ENCODE results near the gene ALS2CL. TPM values are rescaled to one million over a fixed set of nuclear protein-coding genes. Genes with fewer than 3 reads are reported as not detected.

Gene ALS2CL
- total RNA-seq, 2 experiments from 2014 or later, result 15.5 to 16.6 TPM

DNA sequence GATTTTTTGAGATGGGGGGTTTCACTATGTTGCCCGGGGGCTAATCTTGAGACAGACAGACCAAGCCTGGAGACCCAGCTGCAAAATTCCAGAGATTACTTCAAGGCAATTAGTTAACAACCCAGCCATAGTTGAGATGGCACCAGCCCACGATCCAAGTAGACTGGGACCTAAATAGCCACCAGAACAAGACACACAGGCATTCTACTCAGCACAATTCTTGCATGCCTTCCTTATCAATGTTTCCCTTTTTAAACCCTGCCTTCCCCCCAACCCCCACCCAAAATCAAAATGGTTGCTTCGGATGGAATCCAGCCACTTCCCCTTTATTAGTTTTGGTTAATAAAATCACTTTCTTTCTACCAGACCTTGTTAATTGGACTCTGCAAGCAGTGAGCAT, 52.6 kb downstream of the ALS2CL start:
- Mint-ChIP-seq H3K27me3 (peaks cover 20% of the 10 kb centered on the region), H3K9me3 (peaks cover 9% of the 10 kb centered on the region), H3K4me3 (no peak overlapping the region), H3K36me3 (ENCODE audit: low read depth) (no peaks in the 10 kb centered on the region), H3K4me1 (no peaks in the 10 kb centered on the region), H3K27ac (no peak overlapping the region)
- POLR2A ChIA-PET, result no interaction called here
- DNase-seq, result no peak
- CTCF ChIA-PET, result no interaction called here

DNA sequence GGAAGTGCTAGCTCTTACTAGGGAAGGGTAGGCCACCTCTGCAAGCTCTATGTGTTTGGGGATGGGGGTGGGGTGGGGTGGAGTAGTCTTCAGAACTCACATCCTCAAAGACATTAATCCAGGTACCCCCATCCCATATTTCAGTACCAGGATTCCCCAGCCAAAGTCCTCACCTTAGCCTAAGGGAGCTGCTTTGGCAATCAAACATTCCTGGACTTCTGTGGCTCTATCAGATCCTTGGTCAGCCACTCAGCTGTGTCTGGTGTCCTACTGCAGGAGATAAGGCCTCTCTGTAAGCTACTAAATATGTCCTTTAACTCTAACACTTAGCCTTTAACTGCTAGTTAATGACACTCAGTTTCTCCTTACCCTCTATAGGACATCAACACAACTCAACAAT, 54.3 kb downstream of the ALS2CL start:
- H3K4me1 Mint-ChIP-seq, result peaks cover 7% of the 10 kb centered on the region
- CTCF ChIA-PET, result interaction anchor here (1.7 kb wide), 1 partner anchor 10 kb away, joined by 4 read pairs; no protein-coding TSS in a partner anchor
- peaks cover 9% of the 10 kb centered on the region for H3K9me3 Mint-ChIP-seq

DNA sequence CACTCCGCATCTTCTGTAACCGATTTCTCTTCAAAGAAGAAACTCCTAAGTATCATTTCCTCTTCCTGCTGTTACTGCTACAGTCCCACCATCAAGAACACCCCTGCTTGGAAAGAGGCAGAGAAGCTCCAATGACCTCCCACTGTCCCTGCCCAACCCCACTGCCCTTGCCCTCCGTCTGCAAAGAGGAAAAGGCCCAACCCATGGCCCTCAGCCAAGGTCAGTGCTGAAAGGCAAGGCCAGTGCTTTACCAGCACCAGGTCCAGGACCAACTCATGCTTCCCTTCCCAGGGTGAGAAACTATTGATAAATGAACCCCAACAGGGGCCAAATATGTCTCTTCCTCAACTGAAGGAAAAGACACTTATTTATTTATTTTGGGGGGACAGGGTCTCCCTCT, 58.6 kb downstream of the ALS2CL start:
- CTCF ChIA-PET, result interaction anchor here (1.0 kb wide), 1 partner anchor 147 kb away, joined by 3 read pairs; no protein-coding TSS in a partner anchor

More for the DNA sequence above, 54.3 kb downstream of the ALS2CL start:
- POLR2A ChIA-PET, result no interaction called here
- Mint-ChIP-seq H3K4me3 (no peak overlapping the region), H3K36me3 (ENCODE audit: low read depth) (no peaks in the 10 kb centered on the region), H3K27ac (no peak overlapping the region), H3K27me3 (peaks cover 20% of the 10 kb centered on the region)
- DNase-seq, result no peak

DNA sequence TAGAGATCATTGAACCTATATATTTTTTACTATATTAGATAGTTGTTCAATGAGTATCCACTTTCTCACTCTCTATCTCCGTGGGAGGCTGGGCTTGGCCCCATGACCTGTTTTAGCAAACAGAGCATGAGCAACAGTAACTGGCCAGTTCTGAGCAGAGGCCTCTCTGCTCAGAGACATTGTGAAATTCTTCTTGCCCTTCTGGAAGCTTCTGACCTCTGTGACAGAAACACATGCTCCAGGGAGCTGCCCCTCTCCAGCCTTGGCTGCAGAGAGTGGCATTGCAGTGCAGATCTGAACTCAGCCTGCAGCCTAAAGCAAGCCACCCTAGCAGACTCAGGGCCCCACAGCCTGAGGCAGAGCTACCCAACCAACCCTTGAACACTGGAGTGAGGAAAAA, 60.7 kb downstream of the ALS2CL start:
- ChIA-PET POLR2A (no interaction called here), CTCF (interaction anchor here (2.0 kb wide), 1 partner anchor 144 kb away, joined by 14 read pairs; no protein-coding TSS in a partner anchor)
- DNase-seq, result no peak
- H3K9me3 Mint-ChIP-seq, result no peaks in the 10 kb centered on the region
- H3K36me3 Mint-ChIP-seq (ENCODE audit: low read depth), result no peaks in the 10 kb centered on the region
- no peak overlapping the region for H3K27ac Mint-ChIP-seq
- peaks cover 28% of the 10 kb centered on the region for H3K4me1 Mint-ChIP-seq
- H3K27me3 Mint-ChIP-seq, result peaks cover 3% of the 10 kb centered on the region
- H3K4me3 Mint-ChIP-seq, result no peak overlapping the region

More for the DNA sequence above, 58.6 kb downstream of the ALS2CL start:
- H3K27me3 Mint-ChIP-seq, result peaks cover 3% of the 10 kb centered on the region
- POLR2A ChIA-PET, result no interaction called here
- no peak for DNase-seq
- H3K36me3 Mint-ChIP-seq (ENCODE audit: low read depth), result no peaks in the 10 kb centered on the region
- no peak overlapping the region for H3K4me3 Mint-ChIP-seq
- no peak overlapping the region for H3K27ac Mint-ChIP-seq
- H3K4me1 Mint-ChIP-seq, result peaks cover 15% of the 10 kb centered on the region
- no peaks in the 10 kb centered on the region for H3K9me3 Mint-ChIP-seq

DNA sequence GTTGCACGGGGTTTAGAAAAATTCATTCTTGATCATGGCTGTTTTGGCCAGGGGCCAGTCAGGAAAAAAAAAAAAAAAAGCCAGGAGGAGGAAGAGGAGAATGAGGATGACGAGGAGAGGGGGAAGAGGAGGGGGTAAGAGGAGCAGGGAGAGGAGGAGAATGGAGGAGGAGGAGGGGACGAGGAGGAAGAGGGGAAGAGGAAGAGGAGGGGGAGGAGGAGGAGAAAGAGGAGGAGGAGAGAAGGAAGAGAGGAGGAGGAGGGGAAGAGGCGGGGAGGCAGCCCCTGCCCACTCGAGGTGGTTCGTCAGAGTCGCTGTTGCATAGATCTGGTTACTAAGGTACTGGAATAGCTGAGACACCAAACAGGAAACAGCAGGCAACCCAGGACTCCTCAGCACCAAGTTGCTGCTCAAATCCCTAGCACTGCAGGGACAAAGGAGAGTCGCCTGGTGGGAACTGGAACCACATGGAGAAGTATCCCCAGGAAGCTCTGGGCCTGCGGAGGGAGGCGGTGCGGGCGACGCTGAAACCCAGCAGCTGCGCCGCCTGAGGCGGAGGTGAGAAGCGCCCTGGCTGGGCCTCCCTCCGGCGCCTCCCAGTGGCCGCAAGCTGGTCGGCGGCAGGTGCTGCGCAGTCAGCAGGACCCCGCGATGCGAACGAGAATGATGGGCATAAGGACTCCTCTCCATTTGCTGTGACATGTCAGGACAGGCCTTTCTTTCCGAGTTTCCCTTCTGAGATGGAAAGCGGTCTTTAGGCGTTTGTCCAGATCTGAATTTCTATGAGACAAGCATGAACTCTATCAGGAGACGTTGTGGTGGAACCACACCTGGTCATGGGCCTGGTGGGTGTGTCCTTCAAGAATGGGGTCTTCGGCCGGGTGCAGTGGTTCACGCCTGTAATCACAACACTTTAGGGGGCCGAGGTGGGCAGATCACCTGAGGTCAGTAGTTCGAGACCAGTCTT, 63.6 kb downstream of the ALS2CL start:
- Mint-ChIP-seq H3K27ac (peak overlapping the region; percentile 74), H3K27me3 (peaks cover 4% of the 10 kb centered on the region), H3K4me3 (no peak overlapping the region), H3K9me3 (no peaks in the 10 kb centered on the region), H3K36me3 (ENCODE audit: low read depth) (no peaks in the 10 kb centered on the region), H3K4me1 (peaks cover 26% of the 10 kb centered on the region)
- POLR2A ChIA-PET, result interaction anchor here (0.6 to 0.7 kb wide), 2 partner anchors 141 kb away, joined by 3 to 11 read pairs; no protein-coding TSS in a partner anchor
- peak; percentile 78 for DNase-seq
- CTCF ChIA-PET, result interaction anchor here (0.6 to 4.9 kb wide), 18 partner anchors 9 to 186 kb away, joined by 3 to 67 read pairs (median 4); no protein-coding TSS in a partner anchor

DNA sequence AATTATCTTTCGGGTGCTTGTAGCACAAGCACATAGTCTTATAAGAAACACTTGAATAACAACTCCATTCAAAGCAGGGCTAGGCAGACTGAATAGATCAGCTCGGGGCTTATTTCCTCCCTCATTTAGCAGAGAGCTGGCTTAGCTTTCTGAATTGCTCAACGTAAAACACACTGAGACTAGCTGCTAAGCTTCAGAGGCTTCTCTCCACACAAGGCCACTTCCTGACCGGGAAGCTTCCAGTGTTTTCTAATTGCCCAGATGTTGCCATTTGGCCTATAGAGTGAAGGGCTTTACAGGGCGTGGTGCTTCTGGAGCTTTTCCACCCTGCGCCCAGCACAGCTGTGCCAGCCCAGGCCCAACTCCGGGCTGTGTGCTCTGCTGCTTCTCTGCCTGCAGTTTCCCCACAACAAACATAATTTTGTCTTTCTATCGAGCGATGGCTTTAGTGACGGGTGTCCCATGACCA, 64.5 kb downstream of the ALS2CL start:
- Mint-ChIP-seq H3K4me3 (no peak overlapping the region), H3K36me3 (ENCODE audit: low read depth) (no peaks in the 10 kb centered on the region), H3K4me1 (peaks cover 19% of the 10 kb centered on the region), H3K27me3 (peaks cover 5% of the 10 kb centered on the region), H3K27ac (peak overlapping the region; percentile 74), H3K9me3 (no peaks in the 10 kb centered on the region)
- ChIA-PET POLR2A (interaction anchor here (0.6 kb wide), 1 partner anchor 140 kb away, joined by 11 read pairs; no protein-coding TSS in a partner anchor), CTCF (interaction anchor here (0.6 to 4.9 kb wide), 11 partner anchors 10 to 146 kb away, joined by 3 to 67 read pairs (median 4); no protein-coding TSS in a partner anchor)
- DNase-seq, result no peak

DNA sequence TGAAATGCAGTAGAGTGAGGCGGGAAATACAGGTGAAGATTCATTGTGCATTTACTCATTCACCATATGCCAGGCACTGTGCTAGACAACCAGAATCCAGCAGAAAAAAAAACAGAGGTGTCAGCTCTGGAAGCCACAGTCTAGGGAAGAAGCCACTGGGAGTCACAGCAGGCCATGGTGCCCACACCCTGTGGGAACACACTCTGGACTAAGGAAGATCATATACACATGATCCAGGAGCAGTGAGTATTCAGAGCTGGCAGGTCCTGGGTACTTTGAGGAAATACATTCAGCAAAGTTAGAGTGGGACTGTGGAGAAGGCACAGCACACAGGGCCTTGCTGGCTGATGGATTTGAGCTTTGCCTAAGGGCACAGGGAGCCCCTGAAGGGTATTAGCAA, 66.4 kb downstream of the ALS2CL start:
- no peak overlapping the region for H3K4me3 Mint-ChIP-seq
- no peaks in the 10 kb centered on the region for H3K36me3 Mint-ChIP-seq (ENCODE audit: low read depth)
- CTCF ChIA-PET, result interaction anchor here (1.1 to 4.9 kb wide), 2 partner anchors 138 to 150 kb away, joined by 3 to 67 read pairs; no protein-coding TSS in a partner anchor
- no peak for DNase-seq
- H3K27me3 Mint-ChIP-seq, result peaks cover 14% of the 10 kb centered on the region
- no peaks in the 10 kb centered on the region for H3K9me3 Mint-ChIP-seq
- POLR2A ChIA-PET, result no interaction called here
- H3K27ac Mint-ChIP-seq, result no peak overlapping the region
- H3K4me1 Mint-ChIP-seq, result peaks cover 19% of the 10 kb centered on the region

DNA sequence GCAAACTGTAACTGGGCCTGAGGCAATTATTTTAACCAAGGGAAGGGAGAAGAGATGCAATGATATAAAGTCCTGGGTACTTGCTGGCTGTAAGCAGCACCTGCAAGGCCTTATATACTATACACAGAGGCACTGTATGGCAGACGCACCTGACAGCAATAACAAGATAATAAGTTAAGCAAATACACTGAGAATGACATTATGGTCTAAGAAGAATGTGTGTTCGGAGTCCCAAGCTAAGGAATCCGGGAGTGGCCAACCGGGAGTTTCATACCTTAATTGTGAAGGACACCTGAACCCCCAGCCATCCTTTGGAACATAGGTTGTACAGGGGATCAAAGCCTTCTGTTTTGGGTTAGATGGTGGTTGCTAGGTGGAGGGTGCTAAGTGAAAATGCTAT, 67.4 kb downstream of the ALS2CL start:
- H3K4me1 Mint-ChIP-seq, result peaks cover 19% of the 10 kb centered on the region
- H3K36me3 Mint-ChIP-seq (ENCODE audit: low read depth), result no peaks in the 10 kb centered on the region
- no peaks in the 10 kb centered on the region for H3K9me3 Mint-ChIP-seq
- H3K27me3 Mint-ChIP-seq, result peaks cover 18% of the 10 kb centered on the region
- no peak overlapping the region for H3K27ac Mint-ChIP-seq
- DNase-seq, result no peak
- ChIA-PET POLR2A (no interaction called here), CTCF (interaction anchor here (1.4 kb wide), 1 partner anchor 137 kb away, joined by 6 read pairs; no protein-coding TSS in a partner anchor)
- no peak overlapping the region for H3K4me3 Mint-ChIP-seq

DNA sequence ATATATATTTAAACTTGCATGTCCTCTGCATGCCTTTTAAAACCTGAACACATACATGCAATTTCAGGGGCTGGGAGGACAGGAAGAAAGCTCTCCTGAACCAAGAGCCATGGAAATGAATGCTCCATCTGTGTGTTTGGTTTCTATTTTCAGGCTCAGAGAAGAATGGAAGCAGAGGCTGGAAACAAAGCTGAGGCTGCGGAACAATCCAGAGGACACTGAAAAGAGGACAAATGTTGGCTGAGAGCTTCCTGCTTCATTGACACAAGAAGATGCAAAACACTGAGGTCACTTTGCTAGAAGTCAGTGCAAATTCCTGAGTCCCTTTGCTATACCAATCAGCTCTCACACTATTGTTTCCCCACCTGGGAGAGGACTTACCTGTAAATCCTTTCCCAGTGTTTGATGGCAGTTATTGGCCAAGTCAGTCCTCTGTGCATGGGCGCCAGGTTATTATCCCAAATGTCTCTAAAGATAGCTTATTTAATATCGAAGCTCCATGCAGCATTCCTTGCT, 68.4 kb downstream of the ALS2CL start:
- Mint-ChIP-seq H3K36me3 (ENCODE audit: low read depth) (no peaks in the 10 kb centered on the region), H3K9me3 (no peaks in the 10 kb centered on the region), H3K4me3 (no peak overlapping the region), H3K27me3 (peaks cover 24% of the 10 kb centered on the region), H3K27ac (no peak overlapping the region), H3K4me1 (peaks cover 15% of the 10 kb centered on the region)
- DNase-seq, result no peak
- ChIA-PET CTCF (interaction anchor here (0.5 to 1.4 kb wide), 4 partner anchors 21 to 1650 kb away, joined by 3 to 6 read pairs (median 4); no protein-coding TSS in a partner anchor), POLR2A (no interaction called here)

DNA sequence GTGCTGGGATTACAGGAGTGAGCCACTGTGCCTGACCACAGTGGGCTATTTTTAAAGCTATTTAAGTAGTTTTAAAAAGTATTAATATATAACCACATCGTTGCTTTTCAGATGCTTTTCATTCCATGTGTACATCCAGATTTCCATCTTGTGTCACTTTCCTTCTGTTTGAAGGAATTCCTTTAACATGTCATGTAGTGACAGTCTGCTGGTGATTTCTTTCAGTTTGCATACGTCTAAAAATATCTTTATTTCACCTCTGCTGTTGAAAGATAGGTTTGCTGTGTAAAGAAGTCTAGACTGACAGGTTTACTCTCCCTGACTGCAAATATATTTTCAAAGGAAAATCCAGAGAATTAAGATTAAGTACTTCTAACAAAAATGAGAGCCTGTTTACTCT, 68.9 kb downstream of the ALS2CL start:
- ChIA-PET CTCF (interaction anchor here (0.5 to 1.4 kb wide), 3 partner anchors 66 to 1649 kb away, joined by 3 to 6 read pairs (median 4); no protein-coding TSS in a partner anchor), POLR2A (no interaction called here)
- DNase-seq, result no peak
- no peaks in the 10 kb centered on the region for H3K9me3 Mint-ChIP-seq
- no peak overlapping the region for H3K27ac Mint-ChIP-seq
- H3K27me3 Mint-ChIP-seq, result peaks cover 27% of the 10 kb centered on the region
- H3K36me3 Mint-ChIP-seq (ENCODE audit: low read depth), result no peaks in the 10 kb centered on the region
- H3K4me1 Mint-ChIP-seq, result peaks cover 10% of the 10 kb centered on the region
- H3K4me3 Mint-ChIP-seq, result no peak overlapping the region

DNA sequence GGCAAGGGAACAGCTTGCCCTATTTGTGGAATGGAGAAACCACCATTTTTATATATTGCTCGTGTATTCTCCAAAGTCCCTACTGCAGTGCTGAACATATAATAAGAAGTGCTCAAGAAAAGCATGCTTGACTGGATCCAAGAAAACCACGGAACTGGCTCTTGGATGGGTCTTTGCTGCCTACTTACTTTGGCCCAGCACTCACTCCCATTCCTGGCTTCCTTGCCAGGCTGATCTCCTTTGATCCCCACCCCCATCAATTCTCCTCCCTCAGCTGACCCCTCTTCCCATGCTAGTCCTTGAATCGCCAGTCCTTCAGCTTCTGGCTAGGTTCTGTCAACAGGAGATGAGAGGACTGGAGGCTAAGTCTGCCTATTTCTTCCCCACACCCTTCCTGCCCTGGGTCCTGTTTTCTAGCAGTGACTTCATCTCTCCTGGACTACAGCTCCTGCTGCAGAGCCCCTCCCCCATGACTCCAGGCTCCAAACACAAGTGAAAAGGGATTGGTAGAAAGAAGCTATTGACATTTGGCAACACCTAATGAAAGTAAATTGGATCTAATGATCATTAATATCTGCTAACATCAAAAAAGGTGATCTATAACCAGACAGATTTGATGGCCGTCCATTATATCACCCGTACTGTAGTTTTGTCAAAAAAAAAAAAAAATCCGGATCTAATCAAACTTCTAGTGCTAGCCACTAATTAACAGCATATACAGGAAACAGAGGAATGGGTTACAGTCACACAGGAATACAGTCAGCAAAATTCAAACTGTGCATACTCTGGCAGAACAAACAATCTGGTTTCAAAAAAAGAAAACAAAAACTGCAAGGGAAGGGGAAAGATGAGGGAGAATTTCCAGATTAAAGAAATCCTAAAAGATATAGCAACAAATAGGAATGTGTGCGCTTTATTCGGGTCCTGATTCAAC, 73.4 kb downstream of the ALS2CL start:
- Mint-ChIP-seq H3K4me1 (no peaks in the 10 kb centered on the region), H3K27ac (no peak overlapping the region)
- CTCF ChIA-PET, result interaction anchor here (2.8 kb wide), 1 partner anchor 9 kb away, joined by 11 read pairs; no protein-coding TSS in a partner anchor

More for the DNA sequence above, 73.4 kb downstream of the ALS2CL start:
- Mint-ChIP-seq H3K9me3 (no peaks in the 10 kb centered on the region), H3K27me3 (peaks cover 52% of the 10 kb centered on the region), H3K36me3 (ENCODE audit: low read depth) (no peaks in the 10 kb centered on the region), H3K4me3 (no peak overlapping the region)
- DNase-seq, result no peak
- POLR2A ChIA-PET, result no interaction called here
